BE2C (cell line): ENCODE results near the gene METTL14.
A peak's percentile ranks its signal among the peaks of the same experiment; 100 is the strongest.

Experiments used
- DNase-seq: peaks from one replicate; pipeline ENCODE4 v3.0.0-alpha.2; 2020
- H3K27me3 ChIP-seq: fragments of 250-450 bp; sonication (Bioruptor Pico); 2 replicates; pipeline ENCODE4 v1.5.1; 2020; ENCODE audit warnings: mild to moderate bottlenecking
- H3K36me3 ChIP-seq: fragments of 250-450 bp; sonication (Bioruptor Pico); 2 replicates; pipeline ENCODE4 v1.5.1; 2020; ENCODE audit warnings: mild to moderate bottlenecking
- H3K4me1 ChIP-seq: fragments of 250-450 bp; sonication (Bioruptor Pico); 2 replicates; pipeline ENCODE4 v1.5.1; 2020
- H3K4me3 ChIP-seq: 2 replicates; pipeline ENCODE4 v1.5.1; 2011; ENCODE audit warnings: low read depth, low read length
- H3K9me3 ChIP-seq: fragments of 250-450 bp; sonication (Bioruptor Pico); 2 replicates; pipeline ENCODE4 v1.5.1; 2020
- CTCF ChIP-seq: IDR thresholded peaks from 2 replicates; pipeline ENCODE4 v1.5.1; 2012; ENCODE audit warnings: mild to moderate bottlenecking, low read depth, low read length

METTL14 gene

GRCh38 chr4:118682928-118683327 is 2.3 kb upstream of the METTL14 start:
- peaks cover 5% of the 10 kb centered on the region for H3K36me3 ChIP-seq
- TF ChIP-seq CTCF = peak; percentile 82
- peak; percentile 46 for DNase-seq
- no peaks in the 10 kb centered on the region for H3K27me3 ChIP-seq
- H3K4me1 ChIP-seq = peaks cover 3% of the 10 kb centered on the region; the same call in 1 of the 2 replicates
- peak overlapping the region; percentile 28 for H3K4me3 ChIP-seq
- H3K9me3 ChIP-seq = no peaks in the 10 kb centered on the region

DNA sequence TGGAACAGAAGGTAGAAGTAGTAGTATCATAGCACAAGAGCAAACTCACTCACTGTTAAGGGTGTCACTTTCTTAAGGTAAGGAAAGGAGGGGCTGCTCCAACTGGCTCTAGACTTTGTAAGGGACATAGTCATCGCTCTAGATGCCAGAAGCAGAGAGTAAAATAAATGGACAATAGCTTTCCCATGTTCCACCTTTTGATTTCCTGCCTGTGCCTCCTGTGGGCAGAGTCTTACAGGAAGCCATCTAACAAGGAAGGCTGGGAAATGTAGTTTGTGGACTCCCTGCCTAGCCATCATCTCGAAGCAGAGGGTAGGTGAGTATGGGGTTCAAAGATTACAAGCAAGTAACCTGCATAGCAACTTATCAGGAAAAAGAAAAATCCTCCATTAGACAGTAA is 1.7 kb upstream of the METTL14 start:
- Histone ChIP-seq H3K27me3 (no peaks in the 10 kb centered on the region), H3K4me1 (peaks cover 3% of the 10 kb centered on the region; the same call in 1 of the 2 replicates), H3K9me3 (no peaks in the 10 kb centered on the region), H3K36me3 (peaks cover 7% of the 10 kb centered on the region), H3K4me3 (peak overlapping the region; percentile 28)
- TF ChIP-seq CTCF = no peak; the same call in 1 of the 2 replicates
- peak; percentile 19 for DNase-seq

GRCh38 chr4:118703118-118703517 is 17.9 kb downstream of the METTL14 start:
- H3K36me3 ChIP-seq = peaks cover 59% of the 10 kb centered on the region
- H3K27me3 ChIP-seq = no peaks in the 10 kb centered on the region
- no peak for DNase-seq
- no peak for TF ChIP-seq CTCF
- no peak overlapping the region for H3K4me3 ChIP-seq
- H3K9me3 ChIP-seq = no peaks in the 10 kb centered on the region
- no peaks in the 10 kb centered on the region for H3K4me1 ChIP-seq

- TF ChIP-seq CTCF = no peak
- peaks cover 33% of the 10 kb centered on the region for H3K36me3 ChIP-seq
- H3K9me3 ChIP-seq = no peaks in the 10 kb centered on the region
- no peak for DNase-seq
- no peaks in the 10 kb centered on the region for H3K4me1 ChIP-seq
- no peaks in the 10 kb centered on the region for H3K27me3 ChIP-seq
- no peak overlapping the region for H3K4me3 ChIP-seq
These were observed 25.9 kb downstream of the METTL14 start for GRCh38 chr4:118711052-118711451.

- no peak for TF ChIP-seq CTCF
- no peaks in the 10 kb centered on the region for H3K27me3 ChIP-seq
- H3K36me3 ChIP-seq = peaks cover 21% of the 10 kb centered on the region
- DNase-seq = no peak
- H3K9me3 ChIP-seq = no peaks in the 10 kb centered on the region
- no peak overlapping the region for H3K4me3 ChIP-seq
- no peaks in the 10 kb centered on the region for H3K4me1 ChIP-seq
These were observed 27.7 kb downstream of the METTL14 start for GRCh38 chr4:118712872-118713271.

GRCh38 chr4:118714682-118715081 is 29.5 kb downstream of the METTL14 start:
- DNase-seq = no peak
- Histone ChIP-seq H3K27me3 (no peaks in the 10 kb centered on the region), H3K4me1 (no peaks in the 10 kb centered on the region), H3K9me3 (no peaks in the 10 kb centered on the region), H3K4me3 (no peak overlapping the region), H3K36me3 (peaks cover 17% of the 10 kb centered on the region)
- TF ChIP-seq CTCF = no peak
